Stimulated activated CD8-positive, alpha-beta memory T cell treated with anti-CD3 and anti-CD28 coated beads, Interleukin-4, amount 100 ng/mL, for 1 hour (primary cell): ENCODE results near the gene TSPAN16.

ENCODE experiments used
- DNase-seq, 2 donors: peaks; one replicate each; pipeline ENCODE4 v3.0.0-alpha.2; 2020; ENCODE audit warnings: low read depth in 2 of 2, low spot score in 1 of 2

The TSPAN16 gene

GRCh38 chr19:11267316-11268085 lies 28.5 kb upstream of the TSPAN16 start:
- DNase-seq, result no peak

- no peak for DNase-seq
These were observed 27.1 kb upstream of the TSPAN16 start for GRCh38 chr19:11268783-11269267.

GRCh38 chr19:11269408-11269807 lies 26.6 kb upstream of the TSPAN16 start:
- no peak for DNase-seq

- DNase-seq, result no peak
These were observed 22.7 kb upstream of the TSPAN16 start for GRCh38 chr19:11273296-11273695.

GRCh38 chr19:11273989-11274388 lies 22.0 kb upstream of the TSPAN16 start:
- DNase-seq, result no peak

GRCh38 chr19:11274533-11275086 lies 21.4 kb upstream of the TSPAN16 start:
- DNase-seq, result no peak

- DNase-seq, result no peak
These were observed 17.3 kb upstream of the TSPAN16 start for GRCh38 chr19:11278670-11279069.

GRCh38 chr19:11279505-11280236 lies 16.3 kb upstream of the TSPAN16 start:
- no peak for DNase-seq

- DNase-seq, result no peak
These were observed 14.5 kb upstream of the TSPAN16 start for GRCh38 chr19:11281356-11282049.

GRCh38 chr19:11284515-11284914 lies 11.4 kb upstream of the TSPAN16 start:
- no peak for DNase-seq

- no peak for DNase-seq
These were observed 9.5 kb upstream of the TSPAN16 start for GRCh38 chr19:11286312-11286974.

- no peak for DNase-seq
These were observed 7.6 kb upstream of the TSPAN16 start for GRCh38 chr19:11288349-11288748.

GRCh38 chr19:11290256-11290655 lies 5.7 kb upstream of the TSPAN16 start:
- DNase-seq, result no peak

GRCh38 chr19:11291415-11291814 lies 4.5 kb upstream of the TSPAN16 start:
- DNase-seq, result no peak

- DNase-seq, result no peak
These were observed 4.0 kb upstream of the TSPAN16 start for GRCh38 chr19:11291991-11292390.

- peak; percentile 52 to 58 for DNase-seq
These were observed 2.2 kb upstream of the TSPAN16 start for GRCh38 chr19:11293433-11294389.

- no peak for DNase-seq
These were observed 780 bp upstream of the TSPAN16 start for GRCh38 chr19:11295180-11295579.

- no peak for DNase-seq
These were observed 304 bp downstream of the TSPAN16 start for GRCh38 chr19:11296264-11296663.

GRCh38 chr19:11299946-11300810 lies 4.2 kb downstream of the TSPAN16 start:
- DNase-seq, result no peak
